K562 (cell line): Measurements from ENCODE around the gene CST3. TPM values are rescaled to one million over a fixed set of nuclear protein-coding genes. Genes with fewer than 3 reads are reported as not detected.

Experiments used
- ATAC-seq: fragments of 200-7000 bp; cut with Tn5 transposase; 3 replicates; pipeline ENCODE4 v1.9.1; 2020; ENCODE audit warnings: moderate library complexity
- BruUV-seq: library from RNA; stranded (reverse); fragments of 400-500 nt; replicated peaks from 2 replicates; lab custom pipeline; 2021; lab: Mats Ljungman, UMichigan
- CTCF ChIA-PET: fragments of 300-600 bp; formaldehyde crosslinking; extraction: SDS; loops from one replicate; lab custom pipeline; 2021; ENCODE audit warnings: low intra/inter-chr PET ratio; lab: Yijun Ruan, JAX
- POLR2A ChIA-PET: fragments of 300-600, 350-650 bp; sonication (Branson Sonifier 250); formaldehyde crosslinking; extraction: SDS; loops from one replicate; lab custom pipeline; 2021; ENCODE audit warnings: antibody characterized with exemption, inconsistent platforms; lab: Yijun Ruan, JAX
- DNase-seq, 4 experiments: peaks; one replicate each; pipeline versions ENCODE4 v3.0.0 to v3.0.0-alpha.2; 2011 to 2018; ENCODE audit warnings: low spot score in 3 of 4, mixed read lengths in 3 of 4; ENCODE audit errors: extremely low read depth in 1 of 4
- FAIRE-seq: peaks from 2 replicates; lab custom pipeline; 2011; peaks lifted over from hg19 to GRCh38; lab: Jason Lieb, UNC
- H2AFZ ChIP-seq: 2 replicates; pipeline ENCODE4 v1.6.0; 2011; ENCODE audit warnings: low read depth, low read length, control low read depth, inconsistent platforms
- H3K27ac ChIP-seq: fragments of 200-600 bp; 3 replicates; pipeline ENCODE4 v1.8.0; 2011; ENCODE audit warnings: low read depth, mild to moderate bottlenecking, control low read depth, inconsistent platforms, low read length, moderate library complexity, mixed read lengths; ENCODE audit errors: extremely low read depth
- H3K27me3 ChIP-seq, 2 experiments: fragments of 300-600 bp in 1 of 2; 2 replicates in 1 of 2; 3 replicates in 1 of 2; pipeline versions ENCODE4 v1.6.0 to v1.8.0; 2011; ENCODE audit warnings: inconsistent platforms in 2 of 2, low read length in 2 of 2, mild to moderate bottlenecking in 1 of 2, mixed read lengths in 1 of 2, moderate library complexity in 1 of 2; ENCODE audit not compliant: control insufficient read depth in 2 of 2, insufficient read depth in 2 of 2
- H3K36me3 ChIP-seq: fragments of 300-600 bp; 3 replicates; pipeline ENCODE4 v1.8.0; 2011; ENCODE audit warnings: mild to moderate bottlenecking, low read length, inconsistent platforms; ENCODE audit not compliant: control insufficient read depth, insufficient read depth
- H3K4me1 ChIP-seq, 2 experiments: fragments of 200-600 bp in 1 of 2; replicated peaks in 1 of 2; 2 replicates in 1 of 2; 3 replicates in 1 of 2; pipeline versions ENCODE4 v1.5.1 to v1.8.0; 2011; ENCODE audit warnings: inconsistent platforms in 2 of 2, low read length in 2 of 2, mild to moderate bottlenecking in 1 of 2, mixed read lengths in 1 of 2, moderate library complexity in 1 of 2; ENCODE audit not compliant: control insufficient read depth in 2 of 2, insufficient read depth in 2 of 2
- H3K4me2 ChIP-seq: 2 replicates; pipeline ENCODE4 v1.6.1; 2011; ENCODE audit warnings: low read length, control low read depth, inconsistent platforms, mixed read lengths; ENCODE audit not compliant: insufficient read depth
- H3K4me3 ChIP-seq: fragments of 200-600 bp; sonication (generic), shearing (Covaris generic); 2 replicates; pipeline ENCODE4 v1.5.1; 2016; ENCODE audit warnings: control low read depth, inconsistent platforms
- H3K79me2 ChIP-seq: fragments of 200-600 bp; 3 replicates; pipeline ENCODE4 v1.8.0; 2011; ENCODE audit warnings: low read length, inconsistent platforms; ENCODE audit not compliant: control insufficient read depth, insufficient read depth
- H3K9ac ChIP-seq, 2 experiments: 2 replicates each; pipeline versions ENCODE4 v1.6.0 to v1.6.1; 2011; ENCODE audit warnings: low read depth in 2 of 2, low read length in 2 of 2, control low read depth in 1 of 2, inconsistent platforms in 1 of 2, mild to moderate bottlenecking in 1 of 2, mixed read lengths in 1 of 2; ENCODE audit not compliant: insufficient read depth in 1 of 2
- H3K9me1 ChIP-seq: one replicate; pipeline ENCODE4 v1.6.0; 2011; ENCODE audit warnings: inconsistent platforms, mild to moderate bottlenecking, low read length, moderate library complexity; ENCODE audit not compliant: control insufficient read depth, insufficient read depth
- H3K9me3 ChIP-seq: replicated peaks from 2 replicates; pipeline ENCODE4 v1.5.1; 2011; ENCODE audit warnings: low read depth, low read length, inconsistent platforms; ENCODE audit not compliant: control insufficient read depth, insufficient read depth
- H4K20me1 ChIP-seq: replicated peaks from 2 replicates; pipeline ENCODE4 v1.6.1; 2011; ENCODE audit warnings: low read length, inconsistent platforms, mixed read lengths; ENCODE audit not compliant: control insufficient read depth, insufficient read depth
- ATF7 ChIP-seq: fragments of 450-650 bp; IDR thresholded peaks from 2 replicates; pipeline ENCODE4 v1.7.1; 2014; ENCODE audit warnings: mild to moderate bottlenecking, moderate library complexity
- CBFA2T3 ChIP-seq: fragments of 450-650 bp; IDR thresholded peaks from 2 replicates; pipeline ENCODE4 v1.6.1; 2017
- CBFB ChIP-seq: sonication (generic); formaldehyde crosslinking; IDR thresholded peaks from 2 replicates; pipeline ENCODE4 v1.4.0; 2020; ENCODE audit warnings: mild to moderate bottlenecking, missing genetic modification reagents
- DLX4 ChIP-seq: fragments of 250-450 bp; sonication (Bioruptor Pico); IDR thresholded peaks from 2 replicates; pipeline ENCODE4 v1.6.1; 2021; ENCODE audit warnings: mild to moderate bottlenecking
- MED1 ChIP-seq: sonication (generic); formaldehyde crosslinking; IDR thresholded peaks from 2 replicates; pipeline ENCODE4 v1.8.1; 2023; ENCODE audit warnings: missing genetic modification reagents, borderline replicate concordance
- MEF2A ChIP-seq: IDR thresholded peaks from 2 replicates; pipeline ENCODE4 v1.6.1; 2011; ENCODE audit warnings: low read depth, mild to moderate bottlenecking, low read length, moderate library complexity; ENCODE audit not compliant: control insufficient read depth
- SMC3 ChIP-seq: conservative IDR thresholded peaks from 2 replicates; pipeline ENCODE4 v1.6.1; 2011; ENCODE audit warnings: low read depth, low read length, improper control_type of control experiment; ENCODE audit not compliant: insufficient read depth
- ZZZ3 ChIP-seq: fragments of 450-650 bp; IDR thresholded peaks from 2 replicates; pipeline ENCODE4 v1.6.1; 2016; ENCODE audit warnings: antibody characterized with exemption, mild to moderate bottlenecking, moderate library complexity
- WGBS: fragments of 100-300 bp; shearing (Covaris generic); methylation state at CpG from one replicate; pipeline ENCODE4 v1.1.6; 2016; ENCODE audit warnings: low coverage, mixed read lengths; ENCODE audit not compliant: insufficient coverage; ENCODE audit errors: missing lambda C conversion rate; 5-methylcytosine and 5-hydroxymethylcytosine counted together
- in situ Hi-C: fragments of 300-500 bp; cut with MboI; formaldehyde crosslinking; loops from 4 replicates; pipeline ENCODE4 v1.15.0; 2018; ENCODE audit warnings: inconsistent platforms, mixed read lengths
- intact Hi-C: fragments of 100-400 bp; cut with micrococcal nuclease; formaldehyde crosslinking; loops from 2 replicates; pipeline ENCODE4 v1.14.2; 2022
- polyA plus RNA-seq, 8 experiments: library from polyadenylated mRNA; depleted of rRNA in 4 of 8; stranded (reverse) in 5 of 8; unstranded in 3 of 8; fragments of >200 nt; fragmentation: Nextera tagmentation in 2 of 8; fragmentation: Illumina TruSeq in 1 of 8; extraction: Ambion mirVana in 2 of 8; extraction: Trizol in 1 of 8; gene quantifications; 2 replicates each; pipeline versions ENCODE4 v1.2.1 to v1.2.3, GENCODE V29; 2011 to 2014; ENCODE audit warnings: inconsistent platforms in 1 of 8, missing spikeins in 1 of 8
- total RNA-seq, 7 experiments: library from RNA; depleted of rRNA in 6 of 7; stranded (reverse); fragments of >200 nt in 6 of 7; fragmentation: Illumina TruSeq in 2 of 7; extraction: Trizol in 2 of 7; gene quantifications; 2 replicates each; pipeline versions ENCODE4 v1.2.1 to v1.2.3, GENCODE V29; 2011 to 2021; ENCODE audit warnings: low replicate concordance in 1 of 7
- TF ChIP-seq, protein P1 (sequence below): fragments of 250-450 bp; sonication (Bioruptor Pico); IDR thresholded peaks from 2 replicates; pipeline ENCODE4 v1.8.0; 2021; ENCODE audit warnings: borderline replicate concordance, mild to moderate bottlenecking, moderate library complexity; ENCODE audit not compliant: poor library complexity, severe bottlenecking

Gene CST3
- total and polyA plus RNA-seq, 9 of the 15 experiments (the other 6 are each of a cell fraction or from before 2014, with no cell fraction given), result 8.7 to 113 (median 48.5) TPM

DNA sequence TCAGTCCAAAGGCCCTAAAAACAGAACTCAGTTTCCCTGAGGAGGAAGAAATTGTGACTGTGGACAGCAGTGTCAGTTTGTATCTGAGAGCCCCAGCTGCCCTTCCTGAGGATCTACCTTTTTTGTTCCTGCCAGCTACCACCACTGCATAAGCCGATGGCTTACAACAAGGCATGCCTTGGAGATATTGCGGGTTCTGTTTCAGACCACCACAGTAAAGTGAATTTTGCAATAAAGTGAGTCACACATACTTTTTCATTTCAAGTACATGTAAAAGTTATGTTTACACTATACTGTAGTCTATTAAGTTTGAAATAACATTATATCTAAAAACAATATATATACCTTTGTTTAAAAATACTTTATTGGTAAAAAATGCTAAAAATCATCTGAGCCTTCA is 9.6 kb upstream of the CST3 start (continued):
- TF ChIP-seq, protein P1, sequence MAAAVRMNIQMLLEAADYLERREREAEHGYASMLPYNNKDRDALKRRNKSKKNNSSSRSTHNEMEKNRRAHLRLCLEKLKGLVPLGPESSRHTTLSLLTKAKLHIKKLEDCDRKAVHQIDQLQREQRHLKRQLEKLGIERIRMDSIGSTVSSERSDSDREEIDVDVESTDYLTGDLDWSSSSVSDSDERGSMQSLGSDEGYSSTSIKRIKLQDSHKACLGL (CRISPR knock-in tag), result no peak
- TF ChIP-seq CBFA2T3 (no peak), MED1 (CRISPR knock-in tag) (no peak)

GRCh38 chr20:23646106-23646873 is 8.5 kb upstream of the CST3 start:
- Histone ChIP-seq H3K9me1 (no peaks in the 10 kb centered on the region), H3K4me1 (no peaks in the 10 kb centered on the region), H2AFZ (no peak overlapping the region), H3K27ac (no peak overlapping the region), H3K79me2 (no peaks in the 10 kb centered on the region), H3K4me3 (no peak overlapping the region), H3K4me2 (no peak overlapping the region), H3K9ac (no peak overlapping the region), H3K9me3 (no peaks in the 10 kb centered on the region), H4K20me1 (no peaks in the 10 kb centered on the region), H3K27me3 (no peaks in the 10 kb centered on the region), H3K36me3 (no peaks in the 10 kb centered on the region)
- in situ Hi-C loops, result no loop called here
- ChIA-PET CTCF (no interaction called here), POLR2A (no interaction called here)
- TF ChIP-seq MEF2A, result no peak
- no peak for TF ChIP-seq CBFB (CRISPR knock-in tag)
- no peak for TF ChIP-seq DLX4 (CRISPR knock-in tag)
- no peak for TF ChIP-seq ZZZ3
- TF ChIP-seq ATF7, result no peak
- TF ChIP-seq SMC3, result no peak
- no TSS peak for BruUV-seq
- FAIRE-seq (no peak), ATAC-seq (no peak), DNase-seq (no peak)
- 6% methylated on average over 4 of the region's 4 CpGs for WGBS
- intact Hi-C loops, result no loop called here
